ENCODE measurements around the gene ISLR.

ISLR gene

DNA sequence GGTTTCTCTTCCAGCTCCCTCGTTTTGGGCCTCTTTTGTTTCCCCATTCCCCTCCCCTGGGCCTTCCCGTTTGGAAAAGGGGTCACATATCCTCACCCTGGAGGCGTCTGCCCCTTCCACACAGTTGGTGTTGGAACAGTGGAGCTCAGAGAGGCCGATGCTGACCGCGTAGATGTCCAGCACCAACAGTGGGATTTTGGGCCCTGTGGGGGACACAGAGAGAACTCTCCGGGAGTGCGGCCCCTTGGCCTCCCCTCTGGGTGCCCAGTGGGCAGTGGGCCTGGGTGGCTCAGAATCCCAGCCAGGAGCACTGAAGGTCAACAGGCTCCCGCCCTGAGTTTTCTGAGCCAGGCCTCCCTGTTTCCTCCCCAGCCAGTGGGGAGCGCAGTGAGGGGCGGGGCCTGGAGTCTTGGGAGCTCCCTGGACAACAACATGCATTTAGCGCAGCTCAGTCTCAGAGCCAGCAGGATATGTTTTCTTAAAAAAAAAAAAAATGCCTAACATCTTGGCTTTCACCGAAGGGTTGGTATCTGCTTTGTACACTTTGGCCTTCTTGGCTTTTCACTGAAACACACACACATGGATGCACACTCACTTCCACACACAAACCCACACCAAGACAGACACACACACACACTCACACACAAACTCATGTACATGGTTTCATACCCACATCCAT lies 670 bp upstream of the ISLR start:
- no peak for DNase-seq (ENCODE audit: low spot score)

DNA sequence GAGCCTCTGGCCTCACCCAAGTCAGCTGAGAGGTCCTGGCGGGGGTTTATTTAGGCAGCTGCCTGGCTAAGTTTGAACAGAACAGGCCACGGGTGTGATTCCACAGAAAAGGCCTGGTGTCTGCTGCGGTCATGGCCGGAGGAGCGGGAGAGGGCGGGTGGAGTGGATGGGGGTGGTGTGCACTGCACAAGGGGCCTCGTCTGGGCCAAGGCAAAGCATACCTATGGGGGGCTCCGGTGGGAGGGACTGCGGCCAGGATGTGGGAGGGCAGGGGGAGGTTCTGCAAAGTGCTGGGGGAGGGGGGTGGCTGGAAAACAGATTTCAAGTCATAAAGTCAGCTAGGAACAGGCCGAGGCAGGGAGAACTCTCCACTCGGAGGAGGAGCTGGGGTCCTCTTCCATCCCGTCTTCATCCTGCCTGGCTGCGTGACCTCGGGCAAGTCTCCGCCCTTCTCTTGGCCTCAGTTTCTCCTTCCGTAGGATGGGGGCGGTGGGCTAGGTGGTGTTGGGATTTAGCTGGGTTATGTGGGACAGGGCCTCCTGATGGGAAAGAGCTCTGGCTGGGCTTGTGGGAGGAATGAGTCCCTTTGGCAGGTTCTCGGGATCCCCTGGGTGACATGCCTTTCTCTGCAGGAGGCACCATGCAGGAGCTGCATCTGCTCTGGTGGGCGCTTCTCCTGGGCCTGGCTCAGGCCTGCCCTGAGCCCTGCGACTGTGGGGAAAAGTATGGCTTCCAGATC lies 878 bp downstream of the ISLR start:
- DNase-seq (ENCODE audit: low spot score), result no peak

DNA sequence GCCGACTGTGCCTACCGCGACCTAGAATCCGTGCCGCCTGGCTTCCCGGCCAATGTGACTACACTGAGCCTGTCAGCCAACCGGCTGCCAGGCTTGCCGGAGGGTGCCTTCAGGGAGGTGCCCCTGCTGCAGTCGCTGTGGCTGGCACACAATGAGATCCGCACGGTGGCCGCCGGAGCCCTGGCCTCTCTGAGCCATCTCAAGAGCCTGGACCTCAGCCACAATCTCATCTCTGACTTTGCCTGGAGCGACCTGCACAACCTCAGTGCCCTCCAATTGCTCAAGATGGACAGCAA lies 1.4 kb downstream of the ISLR start:
- DNase-seq (ENCODE audit: low spot score), result no peak

DNA sequence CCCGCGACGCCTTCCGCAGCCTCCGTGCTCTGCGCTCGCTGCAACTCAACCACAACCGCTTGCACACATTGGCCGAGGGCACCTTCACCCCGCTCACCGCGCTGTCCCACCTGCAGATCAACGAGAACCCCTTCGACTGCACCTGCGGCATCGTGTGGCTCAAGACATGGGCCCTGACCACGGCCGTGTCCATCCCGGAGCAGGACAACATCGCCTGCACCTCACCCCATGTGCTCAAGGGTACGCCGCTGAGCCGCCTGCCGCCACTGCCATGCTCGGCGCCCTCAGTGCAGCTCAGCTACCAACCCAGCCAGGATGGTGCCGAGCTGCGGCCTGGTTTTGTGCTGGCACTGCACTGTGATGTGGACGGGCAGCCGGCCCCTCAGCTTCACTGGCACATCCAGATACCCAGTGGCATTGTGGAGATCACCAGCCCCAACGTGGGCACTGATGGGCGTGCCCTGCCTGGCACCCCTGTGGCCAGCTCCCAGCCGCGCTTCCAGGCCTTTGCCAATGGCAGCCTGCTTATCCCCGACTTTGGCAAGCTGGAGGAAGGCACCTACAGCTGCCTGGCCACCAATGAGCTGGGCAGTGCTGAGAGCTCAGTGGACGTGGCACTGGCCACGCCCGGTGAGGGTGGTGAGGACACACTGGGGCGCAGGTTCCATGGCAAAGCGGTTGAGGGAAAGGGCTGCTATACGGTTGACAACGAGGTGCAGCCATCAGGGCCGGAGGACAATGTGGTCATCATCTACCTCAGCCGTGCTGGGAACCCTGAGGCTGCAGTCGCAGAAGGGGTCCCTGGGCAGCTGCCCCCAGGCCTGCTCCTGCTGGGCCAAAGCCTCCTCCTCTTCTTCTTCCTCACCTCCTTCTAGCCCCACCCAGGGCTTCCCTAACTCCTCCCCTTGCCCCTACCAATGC lies 2.0 kb downstream of the ISLR start:
- no peak for DNase-seq (ENCODE audit: low spot score)

DNA sequence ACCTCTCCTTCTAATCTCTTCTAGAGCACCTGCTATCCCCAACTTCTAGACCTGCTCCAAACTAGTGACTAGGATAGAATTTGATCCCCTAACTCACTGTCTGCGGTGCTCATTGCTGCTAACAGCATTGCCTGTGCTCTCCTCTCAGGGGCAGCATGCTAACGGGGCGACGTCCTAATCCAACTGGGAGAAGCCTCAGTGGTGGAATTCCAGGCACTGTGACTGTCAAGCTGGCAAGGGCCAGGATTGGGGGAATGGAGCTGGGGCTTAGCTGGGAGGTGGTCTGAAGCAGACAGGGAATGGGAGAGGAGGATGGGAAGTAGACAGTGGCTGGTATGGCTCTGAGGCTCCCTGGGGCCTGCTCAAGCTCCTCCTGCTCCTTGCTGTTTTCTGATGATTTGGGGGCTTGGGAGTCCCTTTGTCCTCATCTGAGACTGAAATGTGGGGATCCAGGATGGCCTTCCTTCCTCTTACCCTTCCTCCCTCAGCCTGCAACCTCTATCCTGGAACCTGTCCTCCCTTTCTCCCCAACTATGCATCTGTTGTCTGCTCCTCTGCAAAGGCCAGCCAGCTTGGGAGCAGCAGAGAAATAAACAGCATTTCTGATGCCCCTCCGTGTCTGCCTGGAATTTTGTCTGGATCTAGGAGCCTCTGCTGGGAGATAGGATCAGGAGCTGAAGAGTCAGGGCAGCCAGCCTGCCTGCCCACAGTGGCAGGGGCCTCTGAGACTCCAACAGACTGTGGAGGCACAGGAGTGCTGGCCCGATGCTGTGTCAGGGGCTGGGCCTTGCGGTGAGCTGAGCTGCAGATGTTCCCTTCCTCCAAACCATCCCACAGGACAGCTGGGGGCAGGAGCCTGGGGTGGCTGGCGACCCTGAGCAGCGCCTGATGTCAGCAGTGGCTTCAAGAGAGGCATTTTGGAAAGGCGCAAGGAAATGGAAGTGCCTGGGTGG lies 3.0 kb downstream of the ISLR start:
- DNase-seq (ENCODE audit: low spot score), result no peak

DNA sequence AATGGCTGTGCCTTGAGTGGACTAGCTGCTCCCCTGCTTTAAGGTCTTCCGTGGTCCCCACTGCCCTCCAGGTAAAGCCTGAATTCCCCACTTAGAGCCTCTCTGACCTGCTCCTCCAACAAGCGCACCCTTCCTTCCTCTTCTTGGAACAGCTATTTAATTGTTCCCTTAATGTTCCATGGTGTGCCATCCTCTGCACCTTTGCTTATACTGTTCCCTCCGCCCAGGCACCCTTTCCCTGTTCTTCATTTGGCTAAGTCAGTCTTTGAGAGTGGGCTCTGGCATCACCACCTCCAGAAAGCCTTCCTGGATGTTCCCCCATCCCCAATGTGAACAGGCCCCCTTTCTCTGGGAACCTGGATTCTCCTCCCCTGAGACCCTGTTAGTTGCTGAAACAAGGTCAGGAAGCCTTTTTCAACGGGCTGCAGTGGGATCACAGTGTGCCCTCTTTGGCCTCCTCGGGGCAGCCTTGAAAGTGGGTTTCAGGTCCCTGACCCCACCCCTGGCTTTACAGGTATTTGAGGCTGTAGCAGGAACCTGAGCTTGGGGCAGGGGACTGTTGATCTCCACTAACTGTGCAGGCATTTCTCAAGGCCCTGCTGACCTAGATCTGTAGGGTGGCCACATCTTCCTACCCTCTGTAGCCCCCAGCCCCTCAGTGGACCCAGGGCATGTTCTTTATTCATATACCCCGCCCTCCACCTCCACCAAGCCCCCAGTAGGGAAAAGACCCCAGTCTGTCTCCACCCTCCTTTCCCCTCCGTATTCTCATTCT lies 5.0 kb downstream of the ISLR start:
- no peak for DNase-seq (ENCODE audit: low spot score)

DNA sequence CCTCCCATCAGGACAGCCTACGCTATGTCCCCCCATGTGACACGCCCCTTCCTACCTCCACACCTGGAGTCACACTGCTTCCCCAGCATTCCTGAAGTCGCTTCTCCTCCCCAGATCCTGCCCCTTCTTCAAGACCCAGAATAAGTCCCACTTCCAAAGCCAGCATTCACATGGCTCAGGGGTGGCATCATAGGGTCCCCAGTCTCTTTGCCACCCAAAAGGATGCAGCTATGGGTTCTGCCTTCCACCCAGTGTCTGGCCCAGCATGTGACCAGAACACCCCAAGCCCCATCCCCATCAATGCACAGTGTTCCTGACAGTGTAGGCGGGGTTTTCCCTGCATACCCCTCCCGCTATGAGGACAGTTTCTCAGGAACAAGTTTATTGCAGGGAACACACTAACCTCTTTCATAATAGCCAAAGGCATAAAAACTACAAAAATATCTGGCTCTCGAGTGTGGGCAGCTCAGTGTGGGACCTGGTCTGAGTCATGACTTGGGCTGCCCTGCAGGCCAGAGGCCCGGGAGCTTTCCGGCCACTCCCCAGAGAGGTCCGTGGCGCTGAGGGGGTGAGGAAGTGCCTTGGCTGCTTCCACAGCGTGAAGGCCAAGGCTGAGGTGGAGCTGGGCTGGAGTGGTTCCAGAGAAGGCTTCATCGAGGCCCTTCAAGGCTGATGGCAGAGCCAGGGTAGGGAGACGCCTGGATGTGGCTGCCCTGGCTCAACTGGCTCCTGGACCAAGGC lies 5.8 kb downstream of the ISLR start:
- DNase-seq (ENCODE audit: low spot score), result no peak

DNA sequence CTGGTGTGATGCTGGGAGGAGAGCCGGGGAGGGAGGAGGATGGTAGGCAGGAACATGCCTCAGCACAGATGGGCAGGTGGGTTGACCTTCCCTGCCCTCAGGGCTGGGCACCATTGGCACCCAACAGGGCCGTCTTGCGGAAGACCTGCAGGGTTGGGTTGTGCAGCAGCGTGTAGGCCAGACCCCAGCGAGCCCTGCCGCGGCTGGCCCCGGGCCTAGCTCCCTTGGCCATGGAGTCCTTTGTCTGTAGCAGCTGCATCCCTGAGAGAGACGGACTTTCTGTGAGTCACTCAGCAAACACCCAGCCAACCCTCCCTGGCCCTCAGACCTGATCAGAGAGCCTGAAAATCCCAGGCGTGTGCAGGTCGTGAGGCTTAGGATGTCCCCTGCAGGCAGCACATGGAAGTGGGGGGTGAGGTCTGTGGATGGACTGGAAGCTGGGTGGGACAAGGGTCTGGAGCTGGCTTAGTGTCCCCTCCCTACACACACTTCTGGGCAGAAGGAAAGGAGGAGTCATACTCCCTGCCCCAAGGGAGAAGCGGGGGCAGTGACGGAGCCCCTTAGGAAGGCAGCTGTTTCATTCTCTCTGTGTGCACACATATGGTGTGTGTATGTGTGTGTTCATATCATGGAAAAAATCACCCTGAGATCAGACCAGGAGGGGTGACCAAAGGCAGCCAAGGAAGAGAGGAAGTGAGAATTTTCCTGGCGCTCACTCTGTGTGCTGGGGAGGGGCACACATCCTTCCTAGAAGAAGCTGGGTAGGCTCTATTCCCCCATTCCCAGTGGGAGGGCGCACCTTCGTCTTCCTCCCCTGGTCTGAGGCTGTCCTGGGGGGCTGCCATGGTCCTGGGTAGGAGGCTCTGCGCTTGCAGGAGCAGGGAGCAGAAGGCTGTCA lies 6.7 kb downstream of the ISLR start:
- DNase-seq (ENCODE audit: low spot score), result no peak

DNA sequence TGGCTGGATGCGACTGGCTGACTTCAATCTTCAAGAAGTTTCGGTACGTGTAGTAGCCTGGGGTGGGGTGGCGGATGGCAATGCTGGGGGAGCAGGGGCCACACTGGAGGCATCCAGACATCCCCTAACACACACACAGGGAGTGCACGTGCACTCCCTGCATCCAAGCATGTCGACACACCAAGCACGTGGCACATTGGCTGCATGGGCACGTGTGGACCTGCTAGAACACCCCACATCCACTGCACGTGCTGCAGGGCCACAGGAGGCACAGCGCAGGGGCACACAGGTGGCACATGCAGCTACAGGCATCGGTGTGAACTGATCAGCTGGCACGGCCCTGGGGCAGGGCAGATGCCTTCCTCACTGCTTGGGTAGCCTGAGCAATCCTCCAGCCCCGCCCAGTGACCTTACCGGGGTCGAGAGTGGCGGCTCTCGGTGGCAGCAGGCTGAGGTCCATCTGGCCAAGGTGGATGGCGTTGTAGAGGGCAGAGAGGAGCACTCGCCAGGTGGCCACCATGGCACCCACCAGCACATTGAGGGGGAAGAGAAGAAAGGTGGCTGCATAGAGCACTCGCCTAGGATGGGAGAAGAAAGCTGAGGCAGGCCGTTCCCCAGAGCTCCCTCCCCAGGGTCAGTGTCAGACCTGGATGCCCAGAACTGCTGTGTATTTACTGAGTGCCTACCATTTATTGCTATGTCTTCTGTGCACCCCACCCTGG lies 7.5 kb downstream of the ISLR start:
- no peak for DNase-seq (ENCODE audit: low spot score)

DNA sequence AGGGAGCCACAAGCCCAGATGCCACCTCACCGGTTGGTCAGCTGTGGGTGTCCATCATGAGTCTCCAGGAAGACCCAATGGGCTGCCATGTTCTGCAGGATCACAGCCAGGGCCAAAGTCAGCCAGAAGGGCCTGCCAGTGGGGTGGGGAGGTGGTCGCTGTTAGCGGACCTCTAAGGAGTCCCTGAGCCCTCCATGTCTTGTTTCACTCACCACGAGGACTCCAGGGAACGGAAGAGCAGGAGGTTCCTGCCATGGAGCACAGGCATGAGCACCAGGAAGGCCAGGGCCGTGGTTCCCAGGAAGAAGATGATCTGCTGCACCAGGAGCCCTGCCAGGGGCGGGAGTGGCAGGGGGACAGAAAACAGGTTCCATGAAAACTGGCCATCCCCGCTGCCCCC lies 8.6 kb downstream of the ISLR start:
- no peak for DNase-seq (ENCODE audit: low spot score)

DNA sequence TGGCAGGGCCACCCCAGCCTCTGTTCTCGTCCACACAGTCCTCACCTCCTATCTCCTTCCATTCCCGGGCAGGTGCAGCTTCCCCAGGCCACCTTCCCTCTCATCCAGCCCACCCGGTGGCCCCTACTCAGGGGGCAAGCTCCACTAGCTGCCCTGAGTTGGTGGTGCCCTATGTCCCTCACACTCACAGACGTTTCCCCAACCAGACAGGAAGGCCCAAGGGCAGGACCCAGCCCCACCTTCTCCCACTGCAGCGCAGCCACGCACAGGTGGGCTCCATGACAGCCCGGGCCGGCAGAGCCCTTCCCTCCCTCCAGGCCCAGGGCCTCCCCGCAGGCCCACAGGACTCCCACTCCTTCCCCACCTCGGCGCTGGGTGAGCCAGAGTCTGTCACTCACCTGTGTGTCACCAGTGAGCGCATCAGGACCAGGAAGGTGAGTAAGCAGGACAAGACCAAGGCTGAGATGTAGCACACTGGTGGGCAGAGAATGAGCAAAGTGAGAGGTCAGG lies 11.1 kb downstream of the ISLR start:
- no peak for DNase-seq (ENCODE audit: low spot score)

DNA sequence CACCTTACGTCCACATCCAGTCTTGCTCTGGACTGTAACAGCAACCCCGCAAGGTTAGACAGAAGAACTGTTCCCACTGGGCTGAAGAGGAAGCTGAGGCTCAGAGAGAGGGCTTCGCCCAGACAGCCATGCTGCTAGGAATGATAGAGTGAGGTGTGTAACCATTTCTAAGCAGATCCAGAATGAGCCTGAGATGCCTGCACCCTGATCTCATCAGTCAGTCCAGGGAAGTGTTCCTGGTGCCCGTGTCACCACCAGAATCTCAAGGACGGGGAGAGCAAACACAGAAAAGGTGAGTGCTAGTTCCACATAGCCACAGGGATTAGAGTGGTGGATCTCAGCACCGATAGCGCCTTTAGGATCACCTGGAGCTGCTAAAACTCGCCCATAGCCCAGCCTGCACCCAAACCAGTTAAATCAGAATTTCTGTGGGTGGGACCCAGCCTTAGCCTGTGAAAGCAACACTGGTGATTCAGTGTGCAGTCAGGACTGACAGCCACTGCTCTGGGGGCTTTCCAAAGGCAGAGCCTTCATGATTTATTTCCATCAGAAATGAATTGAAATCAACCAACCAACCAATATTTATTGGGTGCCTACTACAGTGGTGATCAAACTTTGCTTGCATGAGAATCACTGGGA lies 12.3 kb downstream of the ISLR start:
- DNase-seq (ENCODE audit: low spot score), result no peak

DNA sequence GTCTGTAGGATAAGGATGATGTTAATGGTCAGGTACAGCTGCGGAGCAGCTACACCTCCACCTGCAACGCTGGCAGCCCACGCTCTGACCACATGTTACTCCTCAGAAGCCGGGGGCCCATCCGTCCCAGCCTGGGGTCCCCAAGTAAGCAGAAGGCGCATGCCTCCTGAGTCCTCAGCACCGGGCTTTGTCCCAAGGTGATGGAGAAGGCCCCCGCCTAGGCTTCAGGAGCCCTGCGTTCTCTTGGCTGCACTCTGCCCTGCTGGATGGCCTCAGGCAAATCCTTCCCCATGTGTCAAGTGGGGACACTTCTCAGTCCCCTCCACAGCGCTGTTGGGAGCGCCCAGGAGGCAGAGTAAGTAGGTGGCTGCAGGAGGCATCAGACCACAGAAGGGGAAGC lies 14.7 kb downstream of the ISLR start:
- DNase-seq (ENCODE audit: low spot score), result no peak

DNA sequence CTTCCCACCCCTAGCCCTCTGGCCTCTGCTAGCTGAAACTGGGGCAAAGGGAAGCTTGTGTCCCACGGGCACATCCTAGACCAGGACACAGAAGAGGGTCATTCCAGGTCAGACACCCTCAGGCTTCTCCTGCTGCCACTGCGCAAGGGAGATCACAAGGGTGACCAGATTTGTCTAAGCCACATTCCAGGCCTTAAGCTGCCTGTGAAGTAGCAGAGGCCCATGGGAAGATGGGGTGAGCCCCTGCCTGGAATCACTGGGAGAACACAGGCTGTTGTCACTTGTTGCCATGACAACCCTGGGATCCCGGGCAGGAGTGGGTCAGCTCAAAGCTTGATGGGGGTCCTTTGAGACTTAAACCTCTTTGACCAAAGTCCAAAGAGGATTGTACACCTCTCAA lies 18.3 kb downstream of the ISLR start:
- no peak for DNase-seq (ENCODE audit: low spot score)

DNA sequence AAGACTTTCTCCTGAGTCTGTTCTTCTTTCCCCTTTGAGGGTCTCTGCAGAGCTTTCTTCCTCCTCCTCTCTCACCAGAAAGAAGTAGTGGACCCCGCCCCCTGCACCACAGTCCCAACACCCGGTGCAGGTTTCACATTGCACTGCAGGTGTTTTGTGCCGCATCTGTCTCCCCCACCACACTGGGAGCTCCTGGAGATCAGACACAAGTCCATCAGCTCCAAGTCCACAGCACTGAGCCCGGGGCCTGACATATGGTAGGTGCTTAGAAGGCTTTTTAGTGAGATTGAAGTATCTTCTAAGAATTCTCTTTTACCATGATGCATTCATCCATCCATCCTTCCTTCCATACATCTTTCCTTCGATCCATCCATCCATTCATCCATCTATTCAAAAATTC lies 19.2 kb downstream of the ISLR start:
- DNase-seq (ENCODE audit: low spot score), result no peak

DNA sequence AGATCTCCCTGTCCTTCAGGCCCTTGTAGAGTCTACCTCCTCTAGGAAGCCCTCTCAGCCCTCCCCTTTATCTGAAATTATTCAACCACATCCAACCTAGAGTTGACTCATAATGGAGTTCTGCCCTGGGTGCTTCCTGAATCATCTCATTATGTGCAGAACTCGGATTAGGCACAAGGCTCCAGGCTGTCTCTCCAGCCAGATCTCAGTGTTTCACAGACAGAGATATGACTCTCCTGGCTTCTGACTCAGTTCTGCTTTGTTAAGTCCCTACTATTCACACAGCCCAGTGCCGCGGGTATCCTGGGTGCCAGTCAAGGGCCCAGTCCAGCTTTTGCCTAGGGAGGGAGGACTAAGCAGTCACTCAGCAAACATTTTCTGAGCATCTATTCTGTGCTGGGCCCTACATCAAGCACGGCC lies 19.8 kb downstream of the ISLR start:
- DNase-seq (ENCODE audit: low spot score), result no peak

DNA sequence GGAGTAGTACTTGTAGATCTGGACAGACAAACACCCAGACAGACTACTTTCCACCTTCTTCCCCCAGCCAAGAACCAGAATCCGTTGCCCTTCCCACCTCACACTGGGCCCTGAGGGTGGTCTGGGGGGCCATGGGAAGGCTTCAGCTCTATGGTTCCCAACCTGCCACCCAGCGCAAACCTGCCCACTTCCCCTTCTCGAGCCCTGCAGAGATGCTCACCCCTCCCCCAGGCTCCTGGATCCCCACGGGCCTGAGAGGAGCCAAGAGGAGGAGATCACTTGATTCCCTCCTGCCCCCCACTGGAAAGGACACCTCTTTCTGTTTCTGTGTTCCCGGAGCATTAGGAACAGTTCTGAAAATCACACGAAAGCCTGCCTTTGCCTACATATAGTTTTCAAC lies 20.4 kb downstream of the ISLR start:
- DNase-seq (ENCODE audit: low spot score), result no peak
